ENCODE measurements around the gene DCX.

The DCX gene

DNA sequence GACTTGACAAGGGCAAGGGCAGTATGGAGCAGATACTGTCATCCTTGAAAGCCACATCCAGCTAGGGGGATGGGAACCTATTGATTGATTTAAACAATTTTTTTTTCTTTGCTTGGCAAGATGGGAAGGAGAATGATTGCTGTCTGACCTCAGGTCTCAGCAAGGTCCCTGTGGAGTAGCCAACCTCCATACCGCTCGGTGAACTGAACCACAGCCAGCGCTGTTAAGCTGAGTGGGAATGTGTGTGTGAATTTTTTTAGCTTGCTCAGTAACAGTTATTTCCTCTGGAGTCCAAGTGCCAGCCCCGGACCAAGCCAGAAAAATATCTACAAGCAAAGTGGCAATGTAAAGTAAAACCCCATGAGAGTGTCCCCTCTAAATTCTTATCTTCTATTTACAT, 25.9 kb downstream of the DCX start:
- no peaks in the 10 kb centered on the region for H3K36me3 ChIP-seq
- DNase-seq = no peak
- H3K27me3 ChIP-seq (ENCODE audit: insufficient read depth, low read depth, severe bottlenecking) = no peaks in the 10 kb centered on the region
- no peak overlapping the region for H3K27ac ChIP-seq
- TF ChIP-seq, protein P1, sequence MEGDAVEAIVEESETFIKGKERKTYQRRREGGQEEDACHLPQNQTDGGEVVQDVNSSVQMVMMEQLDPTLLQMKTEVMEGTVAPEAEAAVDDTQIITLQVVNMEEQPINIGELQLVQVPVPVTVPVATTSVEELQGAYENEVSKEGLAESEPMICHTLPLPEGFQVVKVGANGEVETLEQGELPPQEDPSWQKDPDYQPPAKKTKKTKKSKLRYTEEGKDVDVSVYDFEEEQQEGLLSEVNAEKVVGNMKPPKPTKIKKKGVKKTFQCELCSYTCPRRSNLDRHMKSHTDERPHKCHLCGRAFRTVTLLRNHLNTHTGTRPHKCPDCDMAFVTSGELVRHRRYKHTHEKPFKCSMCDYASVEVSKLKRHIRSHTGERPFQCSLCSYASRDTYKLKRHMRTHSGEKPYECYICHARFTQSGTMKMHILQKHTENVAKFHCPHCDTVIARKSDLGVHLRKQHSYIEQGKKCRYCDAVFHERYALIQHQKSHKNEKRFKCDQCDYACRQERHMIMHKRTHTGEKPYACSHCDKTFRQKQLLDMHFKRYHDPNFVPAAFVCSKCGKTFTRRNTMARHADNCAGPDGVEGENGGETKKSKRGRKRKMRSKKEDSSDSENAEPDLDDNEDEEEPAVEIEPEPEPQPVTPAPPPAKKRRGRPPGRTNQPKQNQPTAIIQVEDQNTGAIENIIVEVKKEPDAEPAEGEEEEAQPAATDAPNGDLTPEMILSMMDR (IDR thresholded peaks at IDR 0.05; ENCODE audit: low read depth, low read length) = no peak
- H3K9me3 ChIP-seq (ENCODE audit: severe bottlenecking) = no peaks in the 10 kb centered on the region
- H3K4me3 ChIP-seq (ENCODE audit: low read depth, low read length) = no peak overlapping the region

DNA sequence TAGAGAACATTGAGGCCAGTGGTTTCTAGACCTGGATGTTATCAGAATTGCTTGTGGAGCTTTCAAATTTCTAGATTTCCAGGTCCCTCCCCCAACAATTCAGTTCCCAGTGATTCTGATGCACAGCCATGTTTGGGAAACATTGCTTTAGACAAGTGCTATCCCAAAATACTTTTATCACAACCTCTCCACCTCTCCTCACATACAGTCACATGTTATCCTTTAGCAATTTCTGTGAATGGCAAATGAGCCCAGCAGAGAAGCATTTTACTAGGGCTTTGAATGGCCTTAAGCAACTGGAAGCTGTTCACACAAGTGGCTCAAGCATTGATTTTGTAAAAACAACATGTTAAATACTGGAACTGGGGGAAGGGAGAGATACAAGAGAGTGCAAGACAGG, 29.7 kb downstream of the DCX start:
- no peaks in the 10 kb centered on the region for H3K27me3 ChIP-seq (ENCODE audit: insufficient read depth, low read depth, severe bottlenecking)
- TF ChIP-seq, protein P1 (IDR thresholded peaks at IDR 0.05; ENCODE audit: low read depth, low read length) = no peak

DNA sequence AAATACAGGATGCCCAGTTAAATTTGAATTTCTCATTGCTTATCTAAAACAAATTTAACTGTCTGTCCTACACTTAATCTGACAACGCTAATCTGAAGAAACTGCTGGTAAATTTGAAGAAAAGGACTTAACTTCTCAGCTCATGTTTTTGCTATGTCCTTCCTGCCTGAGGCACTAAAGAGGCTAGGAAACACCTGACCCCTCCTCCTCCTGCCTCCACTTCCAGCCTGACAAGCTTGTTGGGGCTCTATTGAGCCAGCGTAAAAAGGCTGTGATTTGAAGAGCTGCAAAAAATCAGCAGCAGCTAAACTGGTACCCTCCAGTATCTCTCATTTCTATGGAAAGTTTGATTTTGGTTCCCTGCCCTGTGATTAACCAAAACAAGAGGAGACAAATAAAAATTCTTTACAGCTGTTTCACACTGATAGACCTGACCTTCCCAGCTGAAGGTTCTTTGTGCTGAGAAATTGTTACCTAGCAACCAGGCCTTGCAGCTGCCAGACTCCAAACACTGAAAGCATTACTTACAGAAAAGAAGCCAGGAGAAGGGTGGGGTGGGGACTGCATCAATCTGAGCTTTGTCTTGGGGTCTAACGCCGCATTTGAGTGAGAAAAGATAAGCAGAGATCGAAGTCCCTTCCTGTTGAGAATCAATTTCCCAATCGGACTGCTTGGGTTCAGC, 35.0 kb downstream of the DCX start:
- Histone ChIP-seq H3K27ac (no peak overlapping the region), H3K27me3 (ENCODE audit: insufficient read depth, low read depth, severe bottlenecking) (peaks cover 3% of the 10 kb centered on the region), H3K9me3 (ENCODE audit: severe bottlenecking) (no peaks in the 10 kb centered on the region), H3K4me3 (ENCODE audit: low read depth, low read length) (no peak overlapping the region), H3K36me3 (no peaks in the 10 kb centered on the region)
- TF ChIP-seq, protein P1 (IDR thresholded peaks at IDR 0.05; ENCODE audit: low read depth, low read length) = no peak
- no peak for DNase-seq

More for the DNA sequence above, 29.7 kb downstream of the DCX start:
- Histone ChIP-seq H3K4me3 (ENCODE audit: low read depth, low read length) (no peak overlapping the region), H3K27ac (no peak overlapping the region), H3K9me3 (ENCODE audit: severe bottlenecking) (no peaks in the 10 kb centered on the region), H3K36me3 (no peaks in the 10 kb centered on the region)
- DNase-seq = no peak

DNA sequence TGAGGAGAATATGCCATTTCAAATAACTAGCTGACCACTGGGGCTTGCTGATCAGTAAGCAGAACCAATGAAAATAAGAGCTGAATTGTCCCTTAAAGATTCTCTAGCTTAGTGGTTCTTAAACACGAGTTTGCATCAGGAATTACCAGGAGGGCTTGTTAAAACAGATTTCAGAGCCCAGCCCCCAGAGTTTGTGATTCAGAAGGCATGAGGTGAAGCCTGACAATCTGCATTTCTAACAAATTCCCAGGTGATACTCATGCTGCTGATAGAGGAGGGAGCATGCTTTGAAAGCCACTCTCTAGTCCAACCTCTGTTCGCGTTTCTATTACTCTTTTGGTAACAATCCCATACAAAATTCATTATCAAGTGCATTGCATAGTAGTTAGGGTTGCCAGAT, 35.5 kb downstream of the DCX start:
- no peak for DNase-seq
- no peak overlapping the region for H3K27ac ChIP-seq
- H3K9me3 ChIP-seq (ENCODE audit: severe bottlenecking) = no peaks in the 10 kb centered on the region
- no peak overlapping the region for H3K4me3 ChIP-seq (ENCODE audit: low read depth, low read length)
- H3K36me3 ChIP-seq = no peaks in the 10 kb centered on the region
- peaks cover 3% of the 10 kb centered on the region for H3K27me3 ChIP-seq (ENCODE audit: insufficient read depth, low read depth, severe bottlenecking)
- TF ChIP-seq, protein P1 (IDR thresholded peaks at IDR 0.05; ENCODE audit: low read depth, low read length) = no peak

DNA sequence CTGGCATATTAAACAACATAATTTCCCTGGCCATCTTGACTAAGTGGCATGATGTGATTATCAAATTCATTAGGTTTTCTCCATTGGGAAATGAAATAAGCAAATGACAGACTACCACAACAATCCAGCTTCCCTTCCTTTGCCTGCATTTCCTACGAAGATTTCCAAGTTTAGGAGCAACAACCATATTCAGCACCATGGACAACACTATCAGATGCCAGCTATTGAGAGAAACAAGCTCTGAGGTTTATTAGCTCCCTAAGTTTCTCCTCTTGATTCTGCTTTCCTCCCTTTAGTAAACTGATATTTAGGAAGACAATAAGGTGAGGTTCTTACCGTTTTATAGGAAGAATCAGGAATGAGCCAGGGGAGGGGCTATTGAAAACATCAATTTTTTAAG, 36.2 kb downstream of the DCX start:
- TF ChIP-seq, protein P1 (IDR thresholded peaks at IDR 0.05; ENCODE audit: low read depth, low read length) = no peak
- H3K27ac ChIP-seq = no peak overlapping the region
- H3K4me3 ChIP-seq (ENCODE audit: low read depth, low read length) = no peak overlapping the region
- DNase-seq = no peak
- H3K9me3 ChIP-seq (ENCODE audit: severe bottlenecking) = no peaks in the 10 kb centered on the region
- H3K27me3 ChIP-seq (ENCODE audit: insufficient read depth, low read depth, severe bottlenecking) = peaks cover 3% of the 10 kb centered on the region
- no peaks in the 10 kb centered on the region for H3K36me3 ChIP-seq

DNA sequence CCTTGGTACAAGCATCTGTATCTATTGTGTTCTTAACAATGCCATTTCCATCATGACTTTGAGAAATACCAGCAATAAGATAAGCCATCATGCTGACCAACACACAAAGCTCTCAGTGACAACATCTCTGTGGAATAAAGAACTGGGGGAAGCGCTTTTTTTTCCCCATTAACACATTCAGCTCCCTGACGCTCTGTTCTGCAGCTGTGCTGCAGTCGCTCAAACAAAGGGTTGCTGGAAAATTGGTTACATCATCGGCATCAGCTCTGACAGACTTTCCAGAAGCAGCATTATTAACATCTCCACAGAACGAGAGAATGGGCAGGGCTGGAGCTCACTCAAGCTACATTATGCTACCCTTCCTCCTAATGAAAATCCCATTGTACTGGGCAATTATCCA, 39.9 kb downstream of the DCX start:
- no peak for DNase-seq
- no peak overlapping the region for H3K4me3 ChIP-seq (ENCODE audit: low read depth, low read length)
- no peak overlapping the region for H3K27ac ChIP-seq
- no peaks in the 10 kb centered on the region for H3K36me3 ChIP-seq
- TF ChIP-seq, protein P1 (IDR thresholded peaks at IDR 0.05; ENCODE audit: low read depth, low read length) = no peak
- H3K9me3 ChIP-seq (ENCODE audit: severe bottlenecking) = no peaks in the 10 kb centered on the region
- H3K27me3 ChIP-seq (ENCODE audit: insufficient read depth, low read depth, severe bottlenecking) = peaks cover 3% of the 10 kb centered on the region
